Dermis blood vessel endothelial cell (primary cell): ENCODE results near the gene ETNK1. TPM values are rescaled to one million over a fixed set of nuclear protein-coding genes. Genes with fewer than 3 reads are reported as not detected.

Experiments
- total RNA-seq: library from RNA; depleted of rRNA; stranded (reverse); fragments of >200 nt; gene quantifications from 2 replicates; pipeline ENCODE4 v1.2.3, GENCODE V29; 2014

ETNK1 gene
- total RNA-seq, 1 donor from 2014 or later = 37.1 TPM

Other genes with a start within 250 kb of the ETNK1 start
- 16.2 and 28.7 TPM in 2 replicates for gene C2CD5, start 80.6 kb upstream of the ETNK1 start, total RNA-seq